T-helper 1 cell treated with Interleukin-12 subunit alpha and Interleukin-12 subunit beta and Interleukin-4 antibody, amounts not matched to agents 30 ng/mL and 1 ng/mL, for 36 hours (primary cell): ENCODE data around the gene ATP9A. TPM values are rescaled to one million over a fixed set of nuclear protein-coding genes. Genes with fewer than 3 reads are reported as not detected.

Source experiments
- intact Hi-C: fragments of 100-400 bp; cut with micrococcal nuclease; formaldehyde crosslinking; loops from one replicate; pipeline ENCODE4 v1.15.1; 2024
- total RNA-seq: library from RNA; stranded (reverse); gene quantifications from 2 replicates; pipeline ENCODE4 v1.2.3, GENCODE V29; 2022

ATP9A gene
- total RNA-seq, 1 donor from 2014 or later = 3.2 TPM

GRCh38 chr20:51562027-51562331 lies 206.2 kb downstream of the ATP9A start:
- intact Hi-C loops = loop anchor here (2.0 kb wide), 1 partner anchor 21 kb away; no protein-coding TSS in a partner anchor

- intact Hi-C loops = no loop called here
These were observed 207.5 kb downstream of the ATP9A start for GRCh38 chr20:51560550-51561307.

- intact Hi-C loops = no loop called here
These were observed 208.1 kb downstream of the ATP9A start for GRCh38 chr20:51560042-51560441.

- intact Hi-C loops = no loop called here
These were observed 213.5 kb downstream of the ATP9A start for GRCh38 chr20:51554538-51555165.

- intact Hi-C loops = no loop called here
These were observed 214.2 kb downstream of the ATP9A start for GRCh38 chr20:51553897-51554486.

- intact Hi-C loops = no loop called here
These were observed 217.0 kb downstream of the ATP9A start for GRCh38 chr20:51551186-51551585.

- intact Hi-C loops = no loop called here
These were observed 218.7 kb downstream of the ATP9A start for GRCh38 chr20:51549474-51549873.

- intact Hi-C loops = no loop called here
These were observed 220.2 kb downstream of the ATP9A start for GRCh38 chr20:51547951-51548350.

Other genes starting within 250 kb of the ATP9A start
- gene NFATC2, start 225.7 kb downstream of the ATP9A start, total RNA-seq = 87.5 and 87.9 TPM in 2 replicates
- gene SALL4, start 34.1 kb upstream of the ATP9A start, total RNA-seq = 0.12 and 0.29 TPM in 2 replicates